Gastrocnemius medialis (tissue), 4 donors: ENCODE data around the gene COPS2. TPM values are rescaled to one million over a fixed set of nuclear protein-coding genes. Genes with fewer than 3 reads are reported as not detected.

Experiments
- ATAC-seq, 2 donors: fragments of 150-250 bp; one replicate each; pipeline ENCODE4 v1.9.1; 2016
- DNase-seq, 2 donors: peaks; one replicate each; pipeline ENCODE4 v3.0.0-alpha.2; 2019
- H3K27ac ChIP-seq, 4 donors: fragments of 200-600 bp; sonication (generic); 1 replicate in 1 of 4; 2 replicates in 3 of 4; pipeline ENCODE4 v1.5.1; 2016 to 2018; ENCODE audit warnings: mild to moderate bottlenecking in 2 of 4, moderate library complexity in 1 of 4
- H3K27me3 ChIP-seq, 3 donors: fragments of 200-600 bp; sonication (generic) in 2 of 3; 1 replicate in 1 of 3; 2 replicates in 2 of 3; pipeline versions ENCODE4 v1.5.1 to v1.6.0; 2016 to 2019; ENCODE audit warnings: mild to moderate bottlenecking in 1 of 3, moderate library complexity in 1 of 3
- H3K36me3 ChIP-seq, 2 donors: fragments of 200-600 bp; sonication (generic) in 1 of 2; one replicate each; pipeline ENCODE4 v1.5.1; 2017 to 2018
- H3K4me1 ChIP-seq, 2 donors: fragments of 200-600 bp; sonication (generic) in 1 of 2; one replicate each; pipeline ENCODE4 v1.5.1; 2016 to 2017; ENCODE audit warnings: mild to moderate bottlenecking in 2 of 2
- H3K4me3 ChIP-seq, 4 donors: fragments of 200-600 bp; sonication (generic) in 3 of 4; 1 replicate in 1 of 4; 2 replicates in 3 of 4; pipeline ENCODE4 v1.5.1; 2016 to 2019; ENCODE audit warnings: mild to moderate bottlenecking in 2 of 4
- H3K9me3 ChIP-seq, 3 donors: fragments of 200-600 bp; sonication (generic) in 2 of 3; 1 replicate in 1 of 3; 2 replicates in 2 of 3; pipeline ENCODE4 v1.5.1; 2016 to 2019
- CTCF ChIP-seq, 5 experiments: fragments of 450-650 bp in 3 of 5; fragments of 200-600 bp in 2 of 5; sonication (generic) in 2 of 5; IDR thresholded peaks in 4 of 5; conservative IDR thresholded peaks in 1 of 5; 1 replicate in 4 of 5; 2 replicates in 1 of 5; pipeline ENCODE4 v1.5.1; 2016 to 2019; ENCODE audit warnings: antibody characterized with exemption in 5 of 5, mild to moderate bottlenecking in 3 of 5, moderate library complexity in 3 of 5
- POLR2A ChIP-seq, 2 donors: fragments of 450-650 bp; IDR thresholded peaks; one replicate each; pipeline ENCODE4 v1.6.1; 2017; ENCODE audit warnings: antibody characterized with exemption in 2 of 2, mild to moderate bottlenecking in 2 of 2, moderate library complexity in 2 of 2
- in situ Hi-C, 4 donors: fragments of 200-750 bp; cut with MboI; loops; one replicate each; pipeline versions ENCODE4 v1.15.0 to v1.8.0; 2017; ENCODE audit warnings: low sequenced_read_pairs in 4 of 4
- intact Hi-C: fragments of 100-400 bp; cut with DNase I; formaldehyde crosslinking; loops from one replicate; pipeline ENCODE4 v1.15.1; 2023; ENCODE audit warnings: low total_unique reads
- total RNA-seq, 4 donors: library from RNA; depleted of rRNA; stranded (reverse); fragments of >200 nt; gene quantifications; one replicate each; pipeline versions ENCODE4 v1.1.0 to v1.2.3, GENCODE V29; 2016

Gene COPS2
- total RNA-seq, 4 donors from 2014 or later: 69.5 to 98.2 (median 93.2) TPM

- Histone ChIP-seq H3K4me3 (no peak overlapping the region), H3K4me1 (peaks cover 0 to 7% of the 10 kb centered on the region in 2 donors), H3K36me3 (no peaks in the 10 kb centered on the region), H3K27ac (no peak overlapping the region), H3K9me3 (no peaks in the 10 kb centered on the region), H3K27me3 (no peaks in the 10 kb centered on the region)
- intact Hi-C loops (no loop called here), in situ Hi-C loops (no loop called here)
- ATAC-seq (no peak), DNase-seq (no peak)
- TF ChIP-seq CTCF (IDR thresholded peaks at IDR 0.05 in 4 of 5, conservative IDR thresholded peaks at IDR 0.05 in 1 of 5) (no peak), POLR2A (IDR thresholded peaks at IDR 0.05) (no peak)
These were observed 36.5 kb upstream of the COPS2 start for GRCh38 chr15:49191892-49192291.

GRCh38 chr15:49190586-49190985 lies 35.2 kb upstream of the COPS2 start:
- ATAC-seq (no peak), DNase-seq (no peak)
- no peak for TF ChIP-seq POLR2A (IDR thresholded peaks at IDR 0.05)
- TF ChIP-seq CTCF (IDR thresholded peaks at IDR 0.05 in 4 of 5, conservative IDR thresholded peaks at IDR 0.05 in 1 of 5): no peak
- no peaks in the 10 kb centered on the region for H3K36me3 ChIP-seq
- H3K4me3 ChIP-seq: no peak overlapping the region
- H3K27ac ChIP-seq: no peak overlapping the region
- H3K4me1 ChIP-seq: peaks cover 0 to 7% of the 10 kb centered on the region in 2 donors
- no peaks in the 10 kb centered on the region for H3K27me3 ChIP-seq
- intact Hi-C loops (no loop called here), in situ Hi-C loops (no loop called here)
- no peaks in the 10 kb centered on the region for H3K9me3 ChIP-seq

GRCh38 chr15:49189631-49190030 lies 34.2 kb upstream of the COPS2 start:
- TF ChIP-seq POLR2A (IDR thresholded peaks at IDR 0.05) (no peak), CTCF (IDR thresholded peaks at IDR 0.05 in 4 of 5, conservative IDR thresholded peaks at IDR 0.05 in 1 of 5) (no peak)
- ATAC-seq: no peak
- Histone ChIP-seq H3K36me3 (no peaks in the 10 kb centered on the region), H3K9me3 (no peaks in the 10 kb centered on the region), H3K4me3 (no peak overlapping the region), H3K27ac (no peak overlapping the region), H3K27me3 (no peaks in the 10 kb centered on the region), H3K4me1 (peaks cover 0 to 7% of the 10 kb centered on the region in 2 donors)
- intact Hi-C loops (no loop called here), in situ Hi-C loops (no loop called here)
- DNase-seq: no peak

GRCh38 chr15:49188933-49189332 lies 33.5 kb upstream of the COPS2 start:
- Histone ChIP-seq H3K4me3 (no peak overlapping the region), H3K36me3 (no peaks in the 10 kb centered on the region), H3K27me3 (no peaks in the 10 kb centered on the region), H3K9me3 (no peaks in the 10 kb centered on the region), H3K27ac (no peak overlapping the region), H3K4me1 (peaks cover 0 to 7% of the 10 kb centered on the region in 2 donors)
- in situ Hi-C loops (no loop called here), intact Hi-C loops (no loop called here)
- DNase-seq (no peak), ATAC-seq (no peak)
- TF ChIP-seq POLR2A (IDR thresholded peaks at IDR 0.05) (no peak), CTCF (IDR thresholded peaks at IDR 0.05 in 4 of 5, conservative IDR thresholded peaks at IDR 0.05 in 1 of 5) (no peak)

GRCh38 chr15:49187549-49188245 lies 32.3 kb upstream of the COPS2 start:
- TF ChIP-seq CTCF (IDR thresholded peaks at IDR 0.05 in 4 of 5, conservative IDR thresholded peaks at IDR 0.05 in 1 of 5) (no peak), POLR2A (IDR thresholded peaks at IDR 0.05) (no peak)
- intact Hi-C loops (no loop called here), in situ Hi-C loops (no loop called here)
- Histone ChIP-seq H3K4me1 (peaks cover 0 to 7% of the 10 kb centered on the region in 2 donors), H3K27ac (no peak overlapping the region), H3K9me3 (no peaks in the 10 kb centered on the region), H3K27me3 (no peaks in the 10 kb centered on the region), H3K36me3 (no peaks in the 10 kb centered on the region), H3K4me3 (no peak overlapping the region)
- ATAC-seq (no peak), DNase-seq (no peak)
